H9 (cell line): ENCODE results near the gene HLA-E. TPM values are rescaled to one million over a fixed set of nuclear protein-coding genes. Genes with fewer than 3 reads are reported as not detected.

Experiments used
- DNase-seq: peaks from one replicate; pipeline ENCODE4 v3.0.0-alpha.2; 2017
- H2AFZ ChIP-seq: one replicate; pipeline ENCODE4 v1.6.1; 2013; ENCODE audit warnings: mild to moderate bottlenecking, low read length, control low read depth, moderate library complexity
- H2AK5ac ChIP-seq: 2 replicates; pipeline ENCODE4 v1.6.1; 2013; ENCODE audit warnings: low read length, control low read depth, mixed read lengths; ENCODE audit not compliant: insufficient read length
- H2BK120ac ChIP-seq: one replicate; pipeline ENCODE4 v1.6.1; 2013; ENCODE audit warnings: low read depth, mild to moderate bottlenecking, low read length, control low read depth, inconsistent platforms; ENCODE audit not compliant: poor library complexity, severe bottlenecking
- H2BK12ac ChIP-seq: 2 replicates; pipeline ENCODE4 v1.6.1; 2013; ENCODE audit warnings: low read length, control low read depth, mixed read lengths, low read depth; ENCODE audit not compliant: insufficient read length
- H2BK15ac ChIP-seq: 2 replicates; pipeline ENCODE4 v1.6.1; 2013; ENCODE audit warnings: low read depth, low read length, control low read depth
- H2BK20ac ChIP-seq: one replicate; pipeline ENCODE4 v1.6.1; 2013; ENCODE audit warnings: low read depth, mild to moderate bottlenecking, low read length, control low read depth, inconsistent platforms; ENCODE audit not compliant: poor library complexity, severe bottlenecking
- H2BK5ac ChIP-seq: 2 replicates; pipeline ENCODE4 v1.6.1; 2013; ENCODE audit warnings: low read length, control low read depth, mixed read lengths; ENCODE audit not compliant: insufficient read length
- H3K14ac ChIP-seq: 2 replicates; pipeline ENCODE4 v1.6.1; 2013; ENCODE audit warnings: low read length, control low read depth; ENCODE audit not compliant: insufficient read depth
- H3K18ac ChIP-seq: 2 replicates; pipeline ENCODE4 v1.6.1; 2013; ENCODE audit warnings: low read depth, mild to moderate bottlenecking, mixed read lengths, low read length, control low read depth; ENCODE audit not compliant: insufficient read length
- H3K23ac ChIP-seq: 2 replicates; pipeline ENCODE4 v1.6.1; 2013; ENCODE audit warnings: low read length, control low read depth, mixed read lengths, low read depth; ENCODE audit not compliant: insufficient read length
- H3K23me2 ChIP-seq: 2 replicates; pipeline ENCODE4 v1.6.1; 2013; ENCODE audit warnings: low read depth, mild to moderate bottlenecking, mixed read lengths, low read length, control low read depth; ENCODE audit not compliant: insufficient read length, poor library complexity, severe bottlenecking
- H3K27ac ChIP-seq: 2 replicates; pipeline ENCODE4 v1.5.1; 2013; ENCODE audit warnings: low read length, control low read depth, mixed read lengths, low read depth; ENCODE audit not compliant: insufficient read length
- H3K27me3 ChIP-seq: 2 replicates; pipeline ENCODE4 v1.6.1; 2013; ENCODE audit warnings: low read length, control low read depth, inconsistent platforms; ENCODE audit not compliant: insufficient read depth
- H3K4ac ChIP-seq: 2 replicates; pipeline ENCODE4 v1.6.1; 2013; ENCODE audit warnings: low read depth, mild to moderate bottlenecking, control low read depth, inconsistent platforms, low read length, moderate library complexity
- H3K4me1 ChIP-seq: 2 replicates; pipeline ENCODE4 v1.6.1; 2013; ENCODE audit warnings: low read length, control low read depth, inconsistent platforms; ENCODE audit not compliant: insufficient read depth
- H3K4me2 ChIP-seq: 2 replicates; pipeline ENCODE4 v1.6.1; 2013; ENCODE audit warnings: low read length, control low read depth, mixed read lengths; ENCODE audit not compliant: insufficient read length, insufficient read depth
- H3K56ac ChIP-seq: 2 replicates; pipeline ENCODE4 v1.6.1; 2013; ENCODE audit warnings: low read depth, mild to moderate bottlenecking, mixed read lengths, low read length, control low read depth; ENCODE audit not compliant: insufficient read length
- H3K79me1 ChIP-seq: 2 replicates; pipeline ENCODE4 v1.6.1; 2013; ENCODE audit warnings: low read depth, mild to moderate bottlenecking, moderate library complexity, low read length, control low read depth, inconsistent platforms; ENCODE audit not compliant: insufficient read depth, poor library complexity, severe bottlenecking
- H3K79me2 ChIP-seq: 2 replicates; pipeline ENCODE4 v1.6.1; 2013; ENCODE audit warnings: low read length, control low read depth, inconsistent platforms; ENCODE audit not compliant: insufficient read depth
- H3K9ac ChIP-seq: 2 replicates; pipeline ENCODE4 v1.6.1; 2013; ENCODE audit warnings: low read length, control low read depth, mixed read lengths; ENCODE audit not compliant: insufficient read length; ENCODE audit errors: extremely low read depth
- H3K9me3 ChIP-seq: one replicate; pipeline ENCODE4 v1.6.1; 2013; ENCODE audit warnings: low read depth, low read length, inconsistent platforms; ENCODE audit not compliant: control insufficient read depth
- H3T11ph ChIP-seq: one replicate; pipeline ENCODE4 v1.6.1; 2013; ENCODE audit warnings: mild to moderate bottlenecking, low read length, control low read depth, inconsistent platforms
- H4K20me1 ChIP-seq: one replicate; pipeline ENCODE4 v1.6.1; 2013; ENCODE audit not compliant: control insufficient read depth, insufficient read length, insufficient read depth
- H4K5ac ChIP-seq: 2 replicates; pipeline ENCODE4 v1.6.1; 2013; ENCODE audit warnings: low read depth, mild to moderate bottlenecking, mixed read lengths, low read length, control low read depth; ENCODE audit not compliant: insufficient read length
- H4K8ac ChIP-seq: replicated peaks from 2 replicates; pipeline ENCODE4 v1.6.1; 2013; ENCODE audit warnings: low read length, control low read depth, mixed read lengths, low read depth; ENCODE audit not compliant: insufficient read length
- H4K91ac ChIP-seq: 2 replicates; pipeline ENCODE4 v1.6.1; 2013; ENCODE audit warnings: low read depth, mild to moderate bottlenecking, moderate library complexity, mixed read lengths, low read length, control low read depth; ENCODE audit not compliant: insufficient read length
- H3K27ac Mint-ChIP-seq, 3 experiments: 2 replicates in 2 of 3; 3 replicates in 1 of 3; pipeline ENCODE4 v1.8.0; 2020 to 2021; ENCODE audit warnings: mixed read lengths in 3 of 3, mild to moderate bottlenecking in 1 of 3, moderate library complexity in 1 of 3
- H3K27me3 Mint-ChIP-seq: 2 replicates; pipeline ENCODE4 v1.8.0; 2021; ENCODE audit warnings: low read depth, mild to moderate bottlenecking, moderate library complexity, mixed read lengths
- H3K36me3 Mint-ChIP-seq, 3 experiments: 2 replicates in 2 of 3; 3 replicates in 1 of 3; pipeline ENCODE4 v1.8.0; 2020 to 2021; ENCODE audit warnings: low read depth in 3 of 3, mixed read lengths in 3 of 3; ENCODE audit not compliant: insufficient read depth in 1 of 3
- H3K4me1 Mint-ChIP-seq, 2 experiments: 2 replicates each; pipeline ENCODE4 v1.8.0; 2020; ENCODE audit warnings: mixed read lengths in 2 of 2
- H3K4me3 Mint-ChIP-seq, 2 experiments: 2 replicates in 1 of 2; 3 replicates in 1 of 2; pipeline ENCODE4 v1.8.0; 2020 to 2021; ENCODE audit warnings: mild to moderate bottlenecking in 2 of 2, mixed read lengths in 2 of 2, moderate library complexity in 1 of 2
- H3K9me3 Mint-ChIP-seq, 2 experiments: 2 replicates in 1 of 2; 3 replicates in 1 of 2; pipeline ENCODE4 v1.8.0; 2020; ENCODE audit warnings: mild to moderate bottlenecking in 2 of 2, mixed read lengths in 2 of 2, moderate library complexity in 1 of 2
- WGBS: extraction: QIAGEN DNeasy Blood & Tissue Kit; methylation state at CpG from one replicate; pipeline ENCODE4 v1.1.7; 2013; ENCODE audit warnings: missing lambda C conversion rate, low lambda C conversion rate, mixed read lengths; ENCODE audit not compliant: insufficient read length; ENCODE audit errors: extremely low coverage; 5-methylcytosine and 5-hydroxymethylcytosine counted together
- total RNA-seq: library from RNA; stranded (reverse); gene quantifications from 2 replicates; pipeline ENCODE4 v1.2.1, GENCODE V29; 2021
- TF ChIP-seq, protein P1 (sequence below): fragments of 200-600 bp; sonication (generic); conservative IDR thresholded peaks from 3 replicates; pipeline ENCODE4 v1.8.0; 2021; ENCODE audit warnings: antibody characterized with exemption, mild to moderate bottlenecking

Gene HLA-E
- total RNA-seq, 1 experiment from 2014 or later: 28.1 TPM

DNA sequence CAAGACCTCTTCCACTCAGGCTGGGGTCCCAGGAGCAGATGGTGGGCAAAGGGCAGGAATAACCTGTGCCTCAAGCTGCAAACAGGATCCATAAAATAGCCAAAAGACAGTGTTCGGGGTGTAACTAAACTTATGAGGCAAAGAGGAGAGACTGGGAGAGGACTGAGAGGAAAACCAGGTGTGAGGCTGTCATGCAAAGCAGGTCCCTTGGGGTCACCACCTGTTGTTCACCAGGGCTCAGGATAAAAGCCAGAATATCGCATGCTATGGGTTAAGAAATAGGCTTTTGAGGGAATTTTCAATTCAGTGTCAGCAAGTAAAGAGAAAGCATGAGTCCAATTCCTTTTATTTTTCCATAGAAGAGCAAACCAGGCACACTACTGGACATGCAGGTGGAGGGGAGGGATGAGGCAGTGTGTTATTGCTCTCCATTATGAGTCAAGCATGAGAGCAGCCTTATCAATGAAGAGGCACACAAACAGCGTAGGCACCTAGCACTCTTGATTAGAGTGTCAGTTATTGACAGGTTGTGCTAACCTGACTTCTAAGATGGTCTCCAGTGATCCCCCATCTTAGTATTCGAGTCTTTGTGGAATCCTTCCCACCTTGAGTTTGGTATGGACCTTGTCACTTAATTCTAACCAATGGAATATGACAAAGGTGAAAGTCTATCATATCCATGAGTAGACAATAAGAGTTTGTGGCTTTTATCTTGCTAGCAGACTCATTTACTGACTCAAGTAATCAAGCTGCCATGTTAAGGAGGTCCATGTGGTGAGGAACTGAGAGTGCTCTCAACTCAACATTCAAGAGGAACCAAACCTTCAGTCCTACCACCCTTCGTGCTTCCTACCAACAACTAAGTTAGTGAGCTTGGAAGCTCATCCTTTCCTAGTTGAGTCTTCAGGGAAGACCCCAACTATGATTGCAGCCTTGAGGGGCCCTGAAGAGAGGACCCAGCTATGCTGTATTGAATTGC lies 18.8 kb downstream of the HLA-E start:
- WGBS: no CpG with 5 or more reads among the region's 5 CpGs
- Histone ChIP-seq H2BK12ac (no peak overlapping the region), H3K79me2 (no peaks in the 10 kb centered on the region), H2AFZ (no peak overlapping the region), H3K79me1 (no peaks in the 10 kb centered on the region), H3K14ac (no peak overlapping the region), H3K4me2 (no peak overlapping the region), H3K27ac (no peak overlapping the region), H3K9ac (no peak overlapping the region), H3K4me1 (no peaks in the 10 kb centered on the region), H3T11ph (no peak overlapping the region), H2BK20ac (no peak overlapping the region), H2AK5ac (no peak overlapping the region), H3K27me3 (no peaks in the 10 kb centered on the region), H3K23me2 (no peaks in the 10 kb centered on the region), H2BK120ac (no peak overlapping the region), H4K8ac (no peak overlapping the region), H4K20me1 (no peaks in the 10 kb centered on the region), H2BK5ac (no peak overlapping the region), H4K91ac (no peak overlapping the region), H3K56ac (no peak overlapping the region), H4K5ac (no peak overlapping the region), H3K23ac (no peak overlapping the region), H2BK15ac (no peak overlapping the region), H3K9me3 (no peaks in the 10 kb centered on the region), H3K4ac (no peak overlapping the region), H3K18ac (no peak overlapping the region)
- no peaks in the 10 kb centered on the region for H3K9me3 Mint-ChIP-seq
- TF ChIP-seq, protein P1, sequence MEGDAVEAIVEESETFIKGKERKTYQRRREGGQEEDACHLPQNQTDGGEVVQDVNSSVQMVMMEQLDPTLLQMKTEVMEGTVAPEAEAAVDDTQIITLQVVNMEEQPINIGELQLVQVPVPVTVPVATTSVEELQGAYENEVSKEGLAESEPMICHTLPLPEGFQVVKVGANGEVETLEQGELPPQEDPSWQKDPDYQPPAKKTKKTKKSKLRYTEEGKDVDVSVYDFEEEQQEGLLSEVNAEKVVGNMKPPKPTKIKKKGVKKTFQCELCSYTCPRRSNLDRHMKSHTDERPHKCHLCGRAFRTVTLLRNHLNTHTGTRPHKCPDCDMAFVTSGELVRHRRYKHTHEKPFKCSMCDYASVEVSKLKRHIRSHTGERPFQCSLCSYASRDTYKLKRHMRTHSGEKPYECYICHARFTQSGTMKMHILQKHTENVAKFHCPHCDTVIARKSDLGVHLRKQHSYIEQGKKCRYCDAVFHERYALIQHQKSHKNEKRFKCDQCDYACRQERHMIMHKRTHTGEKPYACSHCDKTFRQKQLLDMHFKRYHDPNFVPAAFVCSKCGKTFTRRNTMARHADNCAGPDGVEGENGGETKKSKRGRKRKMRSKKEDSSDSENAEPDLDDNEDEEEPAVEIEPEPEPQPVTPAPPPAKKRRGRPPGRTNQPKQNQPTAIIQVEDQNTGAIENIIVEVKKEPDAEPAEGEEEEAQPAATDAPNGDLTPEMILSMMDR: no peak
- no peak overlapping the region for H3K4me3 Mint-ChIP-seq
- DNase-seq: no peak
- H3K27me3 Mint-ChIP-seq: no peaks in the 10 kb centered on the region; the same call in 1 of the 2 replicates
- no peak overlapping the region for H3K27ac Mint-ChIP-seq
- H3K36me3 Mint-ChIP-seq: no peaks in the 10 kb centered on the region
- H3K4me1 Mint-ChIP-seq: peaks cover 11 to 16% of the 10 kb centered on the region in 2 experiments
